KOPT-K1 (cell line): ENCODE measurements around the gene LDLR.

Experiments used
- H3K27ac ChIP-seq: fragments of 200-600 bp; sonication (generic); 2 replicates; pipeline ENCODE4 v1.5.1; 2016; ENCODE audit warnings: antibody characterized with exemption, mild to moderate bottlenecking, low read depth, low read length; ENCODE audit not compliant: poor library complexity, severe bottlenecking
- H3K36me3 ChIP-seq: fragments of 200-600 bp; sonication (generic); 2 replicates; pipeline ENCODE4 v1.5.1; 2017; ENCODE audit warnings: antibody characterized with exemption, mild to moderate bottlenecking, low read length, moderate library complexity; ENCODE audit not compliant: insufficient read depth
- H3K9me3 ChIP-seq: fragments of 200-600 bp; sonication (generic); 2 replicates; pipeline ENCODE4 v1.5.1; 2017; ENCODE audit warnings: antibody characterized with exemption, low read length, mild to moderate bottlenecking; ENCODE audit not compliant: insufficient read depth, poor library complexity, severe bottlenecking

The LDLR gene

DNA sequence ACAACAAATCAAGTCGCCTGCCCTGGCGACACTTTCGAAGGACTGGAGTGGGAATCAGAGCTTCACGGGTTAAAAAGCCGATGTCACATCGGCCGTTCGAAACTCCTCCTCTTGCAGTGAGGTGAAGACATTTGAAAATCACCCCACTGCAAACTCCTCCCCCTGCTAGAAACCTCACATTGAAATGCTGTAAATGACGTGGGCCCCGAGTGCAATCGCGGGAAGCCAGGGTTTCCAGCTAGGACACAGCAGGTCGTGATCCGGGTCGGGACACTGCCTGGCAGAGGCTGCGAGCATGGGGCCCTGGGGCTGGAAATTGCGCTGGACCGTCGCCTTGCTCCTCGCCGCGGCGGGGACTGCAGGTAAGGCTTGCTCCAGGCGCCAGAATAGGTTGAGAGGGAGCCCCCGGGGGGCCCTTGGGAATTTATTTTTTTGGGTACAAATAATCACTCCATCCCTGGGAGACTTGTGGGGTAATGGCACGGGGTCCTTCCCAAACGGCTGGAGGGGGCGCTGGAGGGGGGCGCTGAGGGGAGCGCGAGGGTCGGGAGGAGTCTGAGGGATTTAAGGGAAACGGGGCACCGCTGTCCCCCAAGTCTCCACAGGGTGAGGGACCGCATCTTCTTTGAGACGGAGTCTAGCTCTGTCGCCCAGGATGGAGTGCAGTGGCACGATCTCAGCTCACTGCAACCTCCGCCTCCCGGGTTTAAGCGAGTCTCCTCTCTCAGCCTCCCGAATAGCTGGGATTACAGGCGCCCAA lies at the start of gene LDLR:
Gene LDLR (plus strand): TSS at position 210 of the 760 bp plus-strand sequence. CDS start 86 bp downstream, at position 296.
- Histone ChIP-seq H3K9me3 (no peaks in the 10 kb centered on the region), H3K27ac (peak within 1 kb of the TSS; percentile 95), H3K36me3 (peaks cover 39% of the 10 kb centered on the region)

DNA sequence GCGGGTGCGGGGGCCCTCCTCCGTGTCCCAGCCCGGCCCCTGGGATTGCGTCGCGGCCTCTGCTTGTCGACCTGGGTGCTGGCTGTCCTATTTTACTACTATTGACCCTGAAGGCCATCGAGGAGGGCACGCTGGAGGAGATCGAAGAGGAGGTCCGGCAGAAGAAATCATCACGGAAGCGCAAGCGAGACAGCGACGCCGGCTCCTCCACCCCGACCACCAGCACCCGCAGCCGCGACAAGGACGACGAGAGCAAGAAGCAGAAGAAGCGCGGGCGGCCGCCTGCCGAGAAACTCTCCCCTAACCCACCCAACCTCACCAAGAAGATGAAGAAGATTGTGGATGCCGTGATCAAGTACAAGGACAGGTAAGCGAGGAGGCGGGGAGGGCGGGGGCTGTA lies 48.1 kb upstream of the LDLR start:
- Histone ChIP-seq H3K27ac (no peak overlapping the region), H3K36me3 (peaks cover 93% of the 10 kb centered on the region), H3K9me3 (no peaks in the 10 kb centered on the region)

DNA sequence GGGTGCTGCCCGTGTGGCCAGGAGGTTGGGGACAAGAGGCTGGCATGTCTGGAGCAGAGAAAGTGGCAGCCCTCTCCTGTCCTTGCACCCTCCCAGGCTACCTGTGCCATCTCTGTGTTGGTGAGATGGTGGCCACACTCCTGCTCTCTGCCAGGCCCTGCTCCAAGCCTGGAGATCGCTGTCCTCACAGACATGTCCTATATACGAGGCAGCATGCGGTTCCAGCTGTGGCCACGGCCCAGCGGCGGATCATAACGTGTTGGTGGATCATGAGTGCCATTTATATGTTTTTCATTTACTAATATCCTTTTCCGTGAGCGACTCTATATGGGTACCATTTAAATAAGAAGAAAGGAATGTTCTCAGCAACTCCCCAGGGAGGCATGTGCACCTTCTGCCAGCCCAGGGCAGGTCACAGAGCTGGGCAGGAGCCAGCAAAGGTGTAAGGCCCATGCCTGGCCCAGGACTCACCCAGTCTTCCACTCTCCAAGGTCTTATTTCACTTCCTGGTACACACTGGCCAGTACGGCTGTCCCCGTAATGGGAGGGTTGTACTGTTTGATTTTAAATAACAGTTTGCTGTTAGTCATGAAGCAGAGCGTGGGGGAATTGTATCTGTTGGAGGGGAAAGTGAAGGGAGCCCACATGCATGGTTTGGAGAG lies 47.2 kb upstream of the LDLR start:
- Histone ChIP-seq H3K27ac (no peak overlapping the region), H3K9me3 (no peaks in the 10 kb centered on the region), H3K36me3 (peaks cover 93% of the 10 kb centered on the region)

- peaks cover 88% of the 10 kb centered on the region for H3K36me3 ChIP-seq
- H3K27ac ChIP-seq, result no peak overlapping the region
- no peaks in the 10 kb centered on the region for H3K9me3 ChIP-seq
Measured at GRCh38 chr19:11044431-11044830, 44.8 kb upstream of the LDLR start.

DNA sequence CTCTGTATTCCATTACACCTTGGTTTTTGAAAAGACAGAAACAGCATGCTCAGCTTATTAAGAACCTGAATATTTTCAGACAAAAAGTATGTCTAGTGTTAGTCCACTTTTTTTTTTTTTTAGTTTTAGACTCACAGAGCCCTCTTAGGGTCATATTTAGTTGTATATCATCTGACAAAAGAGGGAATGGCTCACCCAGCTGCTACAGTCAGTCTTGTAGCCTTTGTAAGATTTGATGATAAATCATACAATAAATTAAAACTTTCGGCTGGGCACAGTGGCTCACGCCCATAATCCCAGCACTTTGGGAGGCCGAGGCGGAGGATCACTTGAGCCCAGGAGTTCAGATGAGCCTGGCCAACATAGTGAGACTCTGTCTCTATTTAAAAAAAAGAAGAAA lies 43.7 kb upstream of the LDLR start:
- Histone ChIP-seq H3K9me3 (no peaks in the 10 kb centered on the region), H3K27ac (no peak overlapping the region), H3K36me3 (peaks cover 92% of the 10 kb centered on the region)

GRCh38 chr19:11046605-11047354 lies 42.5 kb upstream of the LDLR start:
- Histone ChIP-seq H3K9me3 (no peaks in the 10 kb centered on the region), H3K36me3 (peaks cover 91% of the 10 kb centered on the region), H3K27ac (no peak overlapping the region)

- H3K36me3 ChIP-seq, result peaks cover 91% of the 10 kb centered on the region
Measured at GRCh38 chr19:11047866-11048265, 41.4 kb upstream of the LDLR start.

DNA sequence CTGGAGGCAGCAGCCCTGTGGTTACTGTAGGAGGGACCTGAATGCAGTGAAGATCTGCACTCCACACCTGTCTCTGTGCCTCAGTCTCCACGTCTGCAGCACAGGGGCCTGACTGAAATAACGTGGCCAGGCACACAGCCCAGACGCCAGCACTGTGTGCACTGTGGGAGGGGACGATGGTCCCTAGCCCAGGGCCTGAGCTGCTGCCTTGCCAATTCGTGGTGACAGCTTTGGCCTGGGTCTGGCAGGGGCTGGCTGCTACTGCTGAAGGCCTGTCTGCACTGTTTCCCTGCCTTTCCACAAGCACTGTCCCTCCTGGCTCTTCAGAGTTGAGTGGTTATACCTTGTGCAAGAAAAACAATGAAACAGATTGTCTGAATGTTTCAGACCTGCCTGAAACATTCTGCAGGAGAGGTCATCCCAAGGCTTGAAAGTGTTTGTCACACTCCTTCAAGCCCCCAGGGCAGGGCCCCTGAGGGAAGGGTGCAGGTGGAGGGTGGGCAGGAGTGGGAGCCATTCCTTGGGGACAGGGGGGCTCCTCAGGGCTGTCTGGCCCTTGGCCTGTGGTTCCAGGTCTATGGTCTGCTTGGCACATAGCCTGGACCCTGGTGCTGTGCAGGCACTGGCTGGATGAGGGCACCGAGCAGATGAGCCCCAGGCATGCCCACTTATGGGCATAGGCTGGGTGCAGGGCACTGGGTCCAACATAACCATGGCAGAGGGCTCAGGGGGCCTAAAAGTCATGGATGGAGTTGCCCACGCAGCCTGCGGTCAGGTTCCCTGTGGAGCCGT lies 38.7 kb upstream of the LDLR start:
- peak overlapping the region; percentile 50 for H3K27ac ChIP-seq
- H3K36me3 ChIP-seq, result peaks cover 89% of the 10 kb centered on the region
- H3K9me3 ChIP-seq, result no peaks in the 10 kb centered on the region

More at GRCh38 chr19:11047866-11048265, 41.4 kb upstream of the LDLR start:
- no peak overlapping the region for H3K27ac ChIP-seq
- H3K9me3 ChIP-seq, result no peaks in the 10 kb centered on the region

- Histone ChIP-seq H3K9me3 (no peaks in the 10 kb centered on the region), H3K36me3 (peaks cover 92% of the 10 kb centered on the region), H3K27ac (no peak overlapping the region)
Measured at GRCh38 chr19:11053817-11054195, 35.5 kb upstream of the LDLR start.

DNA sequence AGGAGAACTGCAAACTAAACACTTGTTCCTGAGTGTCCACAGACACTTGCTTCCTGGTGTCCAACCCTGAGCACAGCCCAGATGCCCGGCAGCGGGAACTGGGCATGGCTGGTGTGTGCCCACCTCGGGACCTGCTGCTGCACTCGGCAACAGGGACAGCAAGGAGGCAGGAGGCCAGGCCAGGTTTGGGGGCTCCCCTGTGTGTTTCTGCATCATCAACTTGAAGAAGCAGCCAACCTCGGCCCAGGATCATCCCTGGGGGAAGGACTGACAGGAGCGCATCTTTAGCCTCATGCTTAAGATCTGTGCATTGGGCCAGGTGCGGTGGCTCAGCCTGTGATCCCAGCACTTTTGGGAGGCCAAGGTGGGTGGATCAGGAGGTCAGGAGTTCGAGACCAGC lies 35.1 kb upstream of the LDLR start:
- no peaks in the 10 kb centered on the region for H3K9me3 ChIP-seq
- peaks cover 94% of the 10 kb centered on the region for H3K36me3 ChIP-seq
- H3K27ac ChIP-seq, result no peak overlapping the region

DNA sequence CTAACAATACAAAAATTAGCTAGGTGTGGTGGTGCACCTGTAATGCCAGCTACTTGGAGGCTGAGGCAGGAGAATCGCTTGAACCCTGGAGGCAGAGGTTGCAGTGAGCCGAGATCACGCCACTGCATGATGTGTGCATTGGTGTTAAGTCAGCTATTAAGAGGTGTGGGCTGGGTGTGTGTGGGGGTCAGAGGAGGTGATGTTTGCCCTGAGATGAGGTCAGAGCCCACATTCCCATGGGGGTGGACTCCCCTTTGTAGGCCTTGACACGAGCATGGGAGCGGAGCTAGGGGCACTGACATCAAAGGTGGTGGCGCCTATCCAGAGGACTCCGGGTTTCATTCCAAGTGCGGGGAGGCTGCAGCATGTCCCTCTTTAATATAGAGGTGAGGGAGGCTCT lies 34.6 kb upstream of the LDLR start:
- H3K36me3 ChIP-seq, result peaks cover 97% of the 10 kb centered on the region
- no peak overlapping the region for H3K27ac ChIP-seq
- no peaks in the 10 kb centered on the region for H3K9me3 ChIP-seq

DNA sequence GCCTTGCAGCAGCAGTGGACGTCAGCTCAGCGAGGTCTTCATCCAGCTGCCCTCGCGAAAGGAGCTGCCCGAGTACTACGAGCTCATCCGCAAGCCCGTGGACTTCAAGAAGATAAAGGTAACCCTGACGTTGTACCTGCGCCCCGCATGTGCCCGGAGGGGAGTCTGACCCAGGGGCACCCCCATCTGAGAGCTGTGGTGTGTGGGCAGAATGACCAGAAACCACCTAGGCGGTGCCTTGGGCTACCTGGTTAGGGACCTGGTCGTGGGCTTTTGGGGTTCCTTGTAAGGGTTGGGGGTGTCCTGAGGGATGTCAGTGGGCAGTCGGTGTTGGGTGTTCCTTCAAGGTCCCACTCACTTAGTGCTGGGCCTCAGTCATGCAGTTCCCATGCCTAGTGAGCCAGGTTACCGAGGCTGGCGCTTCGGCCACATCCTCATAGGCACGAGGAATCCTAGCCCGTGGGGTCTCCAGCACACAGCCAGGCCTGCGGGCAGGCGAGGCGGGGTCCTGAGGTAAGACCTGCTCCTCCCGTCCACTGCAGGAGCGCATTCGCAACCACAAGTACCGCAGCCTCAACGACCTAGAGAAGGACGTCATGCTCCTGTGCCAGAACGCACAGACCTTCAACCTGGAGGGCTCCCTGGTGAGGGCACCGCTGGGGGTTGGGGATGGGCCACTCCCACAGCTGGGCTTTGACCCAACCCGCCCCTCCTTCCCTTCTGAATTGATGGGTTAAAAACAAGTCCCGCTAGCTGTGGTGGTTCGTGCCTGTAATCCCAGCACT lies 30.8 kb upstream of the LDLR start:
- Histone ChIP-seq H3K36me3 (peaks cover 98% of the 10 kb centered on the region), H3K27ac (no peak overlapping the region), H3K9me3 (no peaks in the 10 kb centered on the region)

DNA sequence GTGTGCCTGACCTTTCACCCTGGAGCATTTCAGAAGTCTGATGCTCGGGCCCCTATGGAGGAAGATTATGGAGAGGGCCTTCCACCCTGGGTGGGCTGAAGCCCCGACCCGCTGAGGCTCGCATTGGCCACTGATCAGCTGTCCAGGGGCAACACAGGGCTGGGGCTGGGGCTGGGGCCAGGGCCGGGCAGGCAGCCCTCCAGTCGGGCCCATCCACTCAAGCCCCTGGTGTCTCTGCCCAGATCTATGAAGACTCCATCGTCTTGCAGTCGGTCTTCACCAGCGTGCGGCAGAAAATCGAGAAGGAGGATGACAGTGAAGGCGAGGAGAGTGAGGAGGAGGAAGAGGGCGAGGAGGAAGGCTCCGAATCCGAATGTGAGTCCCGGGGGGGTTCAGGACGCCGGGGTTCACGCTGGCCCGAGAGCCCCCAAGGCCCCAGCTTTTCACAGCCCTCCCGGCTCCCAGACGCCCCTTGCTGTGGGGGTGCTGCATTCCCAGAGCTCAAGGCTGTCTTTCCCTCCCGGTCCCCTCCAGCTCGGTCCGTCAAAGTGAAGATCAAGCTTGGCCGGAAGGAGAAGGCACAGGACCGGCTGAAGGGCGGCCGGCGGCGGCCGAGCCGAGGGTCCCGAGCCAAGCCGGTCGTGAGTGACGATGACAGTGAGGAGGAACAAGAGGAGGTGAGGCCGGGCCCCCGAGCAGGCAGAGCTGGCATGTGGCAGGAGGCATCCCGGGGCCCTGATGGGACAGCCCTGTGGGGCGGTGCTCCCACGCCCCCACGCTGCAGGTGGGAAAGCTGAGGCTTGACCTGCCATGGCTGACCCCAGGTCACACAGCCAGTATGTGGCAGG lies 29.5 kb upstream of the LDLR start:
- Histone ChIP-seq H3K36me3 (peaks cover 96% of the 10 kb centered on the region), H3K9me3 (no peaks in the 10 kb centered on the region), H3K27ac (no peak overlapping the region)
